SK-N-SH (cell line): ENCODE data around the gene RABGGTB. TPM values are rescaled to one million over a fixed set of nuclear protein-coding genes. Genes with fewer than 3 reads are reported as not detected.

Experiments used
- polyA plus RNA-seq, 3 experiments: library from polyadenylated mRNA; depleted of rRNA; stranded (reverse); fragments of >200 nt; gene quantifications; 2 replicates each; pipeline ENCODE4 v1.2.3, GENCODE V29; 2012
- small RNA-seq, 7 experiments: library from RNA; depleted of rRNA; stranded (forward); fragments of <200 nt; gene quantifications; one replicate each; pipeline ENCODE3, GENCODE V24; 2012

The RABGGTB gene
- polyA plus RNA-seq, 1 of the 3 experiments (the other 2 are of a cell fraction): 59.0 TPM

Small RNAs within 50 kb of the gene (small RNA-seq; reads per million reads assigned to genes)
- gene SNORD45A (0 reads per million in 7 experiments), gene SNORD45B (0 reads per million in 7 experiments), gene SNORD45C (0 reads per million in 7 experiments)

Other genes starting within 250 kb of the RABGGTB start
- 4.9 and 7.8 TPM in 2 replicates for gene SLC44A5, start 175.1 kb upstream of the RABGGTB start, polyA plus RNA-seq (2012; rRNA removed)
- gene ACADM, start 61.5 kb upstream of the RABGGTB start, polyA plus RNA-seq (2012; rRNA removed): 18.6 and 25.9 TPM in 2 replicates
- not detected in 2 replicates for gene MSH4, start 10.6 kb downstream of the RABGGTB start, polyA plus RNA-seq (2012; rRNA removed)
- not detected in 2 replicates for gene ASB17, start 146.1 kb downstream of the RABGGTB start, polyA plus RNA-seq (2012; rRNA removed)